22Rv1 (cell line): ENCODE data around the gene KISS1.

Experiments
- CTCF ChIP-seq: fragments of 450-650 bp; IDR thresholded peaks from 2 replicates; pipeline ENCODE4 v1.5.1; 2017; ENCODE audit warnings: mild to moderate bottlenecking
- ZFX ChIP-seq: fragments of 450-650 bp; IDR thresholded peaks from 2 replicates; pipeline ENCODE4 v1.6.1; 2017; ENCODE audit warnings: antibody characterized with exemption, borderline replicate concordance

- no peak for TF ChIP-seq CTCF
- no peak for TF ChIP-seq ZFX
These were observed 52.8 kb downstream of the KISS1 start for GRCh38 chr1:204143276-204144041.
